Keratinocyte (primary cell): ENCODE data around the gene CDKAL1.

Source experiments
- EZH2 ChIP-seq: IDR thresholded peaks from one replicate; pipeline ENCODE4 v1.6.1; 2012; ENCODE audit warnings: inconsistent platforms, mild to moderate bottlenecking, low read length, moderate library complexity
- TF ChIP-seq, protein P1 (sequence below), 3 experiments: IDR thresholded peaks in 1 of 3; conservative IDR thresholded peaks in 1 of 3; optimal IDR thresholded peaks in 1 of 3; 2 replicates in 2 of 3; 3 replicates in 1 of 3; pipeline versions ENCODE3 to v1.5.1; 2011; ENCODE audit warnings: low read length in 3 of 3, mild to moderate bottlenecking in 3 of 3, moderate library complexity in 2 of 3, control low read depth in 1 of 3, inconsistent platforms in 1 of 3; ENCODE audit not compliant: insufficient read depth in 2 of 3; ENCODE audit errors: extremely low read depth in 1 of 3

DNA sequence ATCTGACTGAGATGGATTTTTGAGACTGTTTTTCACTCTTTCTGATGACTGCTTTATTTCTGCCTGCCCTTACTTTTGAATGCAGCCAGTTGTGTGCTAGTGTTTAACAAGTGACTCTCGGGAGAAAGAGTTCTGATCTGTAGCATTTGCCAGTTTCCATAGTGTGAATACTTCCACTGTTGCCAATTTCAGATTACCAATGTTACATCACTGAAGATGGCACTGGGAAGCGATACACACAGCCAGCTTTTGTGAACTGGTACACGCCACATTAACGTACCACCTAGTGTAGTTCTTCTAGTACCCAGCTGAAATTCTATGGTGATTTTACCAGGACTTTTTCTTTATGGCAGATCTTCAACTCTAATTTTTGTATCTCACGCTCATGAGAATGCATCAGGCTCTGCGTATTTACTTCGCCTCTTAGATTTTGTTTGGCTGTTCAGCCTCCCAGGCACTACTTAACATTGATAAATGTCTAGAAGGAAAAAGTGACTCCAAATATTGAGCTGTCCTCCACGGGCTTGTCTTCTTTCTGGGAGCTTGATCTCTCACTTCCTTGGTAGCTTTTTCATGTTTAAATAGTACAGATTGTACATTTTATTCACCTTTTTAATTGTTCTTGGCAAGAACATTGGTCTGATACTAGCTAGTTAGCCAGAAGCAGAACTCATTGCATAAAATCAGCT lies 537.7 kb downstream of the CDKAL1 start:
- no peak for TF ChIP-seq EZH2
- TF ChIP-seq, protein P1, sequence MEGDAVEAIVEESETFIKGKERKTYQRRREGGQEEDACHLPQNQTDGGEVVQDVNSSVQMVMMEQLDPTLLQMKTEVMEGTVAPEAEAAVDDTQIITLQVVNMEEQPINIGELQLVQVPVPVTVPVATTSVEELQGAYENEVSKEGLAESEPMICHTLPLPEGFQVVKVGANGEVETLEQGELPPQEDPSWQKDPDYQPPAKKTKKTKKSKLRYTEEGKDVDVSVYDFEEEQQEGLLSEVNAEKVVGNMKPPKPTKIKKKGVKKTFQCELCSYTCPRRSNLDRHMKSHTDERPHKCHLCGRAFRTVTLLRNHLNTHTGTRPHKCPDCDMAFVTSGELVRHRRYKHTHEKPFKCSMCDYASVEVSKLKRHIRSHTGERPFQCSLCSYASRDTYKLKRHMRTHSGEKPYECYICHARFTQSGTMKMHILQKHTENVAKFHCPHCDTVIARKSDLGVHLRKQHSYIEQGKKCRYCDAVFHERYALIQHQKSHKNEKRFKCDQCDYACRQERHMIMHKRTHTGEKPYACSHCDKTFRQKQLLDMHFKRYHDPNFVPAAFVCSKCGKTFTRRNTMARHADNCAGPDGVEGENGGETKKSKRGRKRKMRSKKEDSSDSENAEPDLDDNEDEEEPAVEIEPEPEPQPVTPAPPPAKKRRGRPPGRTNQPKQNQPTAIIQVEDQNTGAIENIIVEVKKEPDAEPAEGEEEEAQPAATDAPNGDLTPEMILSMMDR (optimal IDR thresholded peaks at IDR 0.05 in 1 of 3, IDR thresholded peaks at IDR 0.05 in 1 of 3, conservative IDR thresholded peaks at IDR 0.05 in 1 of 3; ENCODE audit: extremely low read depth in 1 of 3, insufficient read depth in 2 of 3, low read length in 3 of 3), result no peak
